OCI-LY3 (cell line): ENCODE data around the gene ANKRD6.

Source experiments
- EZH2phosphoT487 ChIP-seq: fragments of 200-600 bp; shearing (Covaris generic); IDR thresholded peaks from 2 replicates; pipeline ENCODE4 v1.6.1; 2018; ENCODE audit warnings: antibody characterized with exemption, mixed run types, low read depth
- TF ChIP-seq, protein P1 (sequence below): fragments of 200-600, 300-600 bp; sonication (generic); IDR thresholded peaks from 2 replicates; pipeline ENCODE4 v1.5.1; 2014; ENCODE audit warnings: antibody characterized with exemption, low read length, low read depth

DNA sequence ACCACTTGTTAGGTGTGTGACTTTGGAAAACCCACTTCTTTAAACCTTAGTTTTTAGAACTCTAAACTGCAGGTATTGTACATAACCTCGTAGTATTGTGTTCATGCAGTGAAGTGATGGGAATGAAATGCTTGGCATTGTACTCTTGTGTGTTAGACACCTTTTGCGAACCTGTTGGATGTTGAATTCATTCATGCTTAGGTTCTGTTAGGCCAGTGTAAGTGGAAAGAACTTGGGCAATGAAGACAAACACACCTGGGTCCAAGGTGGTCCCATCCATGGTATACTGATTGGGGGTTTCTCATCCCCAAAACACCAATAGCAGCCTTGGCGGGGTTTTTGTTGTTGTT is 1.2 kb downstream of the ANKRD6 start:
- TF ChIP-seq, protein P1, sequence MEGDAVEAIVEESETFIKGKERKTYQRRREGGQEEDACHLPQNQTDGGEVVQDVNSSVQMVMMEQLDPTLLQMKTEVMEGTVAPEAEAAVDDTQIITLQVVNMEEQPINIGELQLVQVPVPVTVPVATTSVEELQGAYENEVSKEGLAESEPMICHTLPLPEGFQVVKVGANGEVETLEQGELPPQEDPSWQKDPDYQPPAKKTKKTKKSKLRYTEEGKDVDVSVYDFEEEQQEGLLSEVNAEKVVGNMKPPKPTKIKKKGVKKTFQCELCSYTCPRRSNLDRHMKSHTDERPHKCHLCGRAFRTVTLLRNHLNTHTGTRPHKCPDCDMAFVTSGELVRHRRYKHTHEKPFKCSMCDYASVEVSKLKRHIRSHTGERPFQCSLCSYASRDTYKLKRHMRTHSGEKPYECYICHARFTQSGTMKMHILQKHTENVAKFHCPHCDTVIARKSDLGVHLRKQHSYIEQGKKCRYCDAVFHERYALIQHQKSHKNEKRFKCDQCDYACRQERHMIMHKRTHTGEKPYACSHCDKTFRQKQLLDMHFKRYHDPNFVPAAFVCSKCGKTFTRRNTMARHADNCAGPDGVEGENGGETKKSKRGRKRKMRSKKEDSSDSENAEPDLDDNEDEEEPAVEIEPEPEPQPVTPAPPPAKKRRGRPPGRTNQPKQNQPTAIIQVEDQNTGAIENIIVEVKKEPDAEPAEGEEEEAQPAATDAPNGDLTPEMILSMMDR = no peak
- TF ChIP-seq EZH2phosphoT487 = no peak
